GM12801 (cell line): Measurements from ENCODE around the gene TBC1D17.

Experiments
- TF ChIP-seq, protein P1 (sequence below): IDR thresholded peaks from one replicate; pipeline ENCODE4 v1.5.1; 2011; ENCODE audit warnings: control low read depth; ENCODE audit not compliant: insufficient read length; ENCODE audit errors: extremely low read depth

Gene TBC1D17

GRCh38 chr19:49870309-49870901, 7.1 kb upstream of the TBC1D17 start:
- TF ChIP-seq, protein P1, sequence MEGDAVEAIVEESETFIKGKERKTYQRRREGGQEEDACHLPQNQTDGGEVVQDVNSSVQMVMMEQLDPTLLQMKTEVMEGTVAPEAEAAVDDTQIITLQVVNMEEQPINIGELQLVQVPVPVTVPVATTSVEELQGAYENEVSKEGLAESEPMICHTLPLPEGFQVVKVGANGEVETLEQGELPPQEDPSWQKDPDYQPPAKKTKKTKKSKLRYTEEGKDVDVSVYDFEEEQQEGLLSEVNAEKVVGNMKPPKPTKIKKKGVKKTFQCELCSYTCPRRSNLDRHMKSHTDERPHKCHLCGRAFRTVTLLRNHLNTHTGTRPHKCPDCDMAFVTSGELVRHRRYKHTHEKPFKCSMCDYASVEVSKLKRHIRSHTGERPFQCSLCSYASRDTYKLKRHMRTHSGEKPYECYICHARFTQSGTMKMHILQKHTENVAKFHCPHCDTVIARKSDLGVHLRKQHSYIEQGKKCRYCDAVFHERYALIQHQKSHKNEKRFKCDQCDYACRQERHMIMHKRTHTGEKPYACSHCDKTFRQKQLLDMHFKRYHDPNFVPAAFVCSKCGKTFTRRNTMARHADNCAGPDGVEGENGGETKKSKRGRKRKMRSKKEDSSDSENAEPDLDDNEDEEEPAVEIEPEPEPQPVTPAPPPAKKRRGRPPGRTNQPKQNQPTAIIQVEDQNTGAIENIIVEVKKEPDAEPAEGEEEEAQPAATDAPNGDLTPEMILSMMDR: no peak

DNA sequence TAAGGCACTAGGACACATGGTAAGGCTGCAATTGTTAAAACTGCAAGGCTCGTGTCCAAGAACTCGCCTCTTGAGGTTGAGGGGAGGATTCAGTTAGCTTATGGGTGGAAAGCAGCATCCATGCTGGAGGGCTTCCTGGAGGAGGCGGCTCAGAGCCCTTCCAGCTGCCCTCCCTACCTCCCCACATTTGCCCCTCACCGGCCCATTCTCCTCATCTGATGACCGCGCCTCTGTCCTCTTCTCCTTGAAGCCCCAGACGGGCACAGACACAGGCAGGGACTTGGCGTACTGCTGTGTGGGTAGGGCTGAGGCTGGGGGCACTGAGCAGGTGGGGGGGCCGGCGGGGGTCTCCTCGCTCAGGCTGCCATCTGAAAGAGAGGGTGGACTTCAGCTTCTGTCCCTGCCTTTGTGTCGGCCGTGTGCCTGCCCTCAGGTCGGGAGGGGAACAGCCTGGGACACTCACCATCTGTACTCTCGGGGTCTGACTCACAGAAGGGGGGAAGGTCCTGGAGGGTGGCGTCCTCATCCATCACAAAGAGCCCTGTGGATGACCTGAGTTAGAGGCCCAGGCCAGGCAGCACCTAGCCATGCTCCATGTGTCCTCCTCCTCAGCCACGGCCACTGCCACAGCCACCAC, 6.0 kb upstream of the TBC1D17 start:
- TF ChIP-seq, protein P1: no peak

DNA sequence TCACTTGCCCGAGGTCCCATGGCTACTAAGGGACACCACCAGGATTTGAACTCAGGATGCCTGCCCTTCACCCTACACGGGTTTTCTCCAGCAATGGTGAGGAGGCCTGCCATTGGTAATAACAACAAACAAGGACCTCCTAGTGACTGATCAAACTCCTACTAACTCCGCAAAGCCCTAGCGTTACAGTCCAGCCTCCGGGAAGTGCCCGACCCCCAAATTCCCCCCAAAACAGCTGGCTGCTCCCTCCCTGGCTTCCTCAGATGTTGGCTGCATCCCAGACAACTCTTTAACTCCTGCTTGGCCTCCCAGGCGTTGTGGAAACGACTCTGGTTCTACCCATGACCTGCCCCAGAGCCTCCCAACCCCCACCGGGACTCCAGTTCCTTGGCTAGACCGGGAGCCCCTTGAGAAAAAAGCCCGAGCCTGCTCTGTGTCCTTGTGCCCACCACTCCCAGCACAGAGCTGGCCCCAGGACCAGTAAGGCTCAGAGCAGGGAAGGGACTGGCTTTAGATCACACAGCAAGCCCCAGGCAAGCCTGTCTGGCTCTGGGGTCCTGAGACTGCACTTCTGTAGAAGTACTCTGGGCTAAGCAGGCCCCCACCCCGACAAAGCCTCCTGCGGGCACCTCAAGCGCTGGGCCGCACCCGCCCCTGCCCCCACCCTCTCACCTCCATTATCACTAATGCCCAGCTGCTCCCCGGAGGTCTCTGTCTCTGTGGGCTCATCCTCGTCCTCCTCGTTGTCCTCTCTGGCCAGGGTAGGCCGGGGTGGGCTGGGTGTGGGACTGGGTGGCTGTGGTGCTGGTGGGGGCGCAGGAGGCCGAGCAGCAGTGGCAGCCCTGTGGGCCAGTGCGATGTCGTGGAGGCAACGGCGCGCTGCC, 5.0 kb upstream of the TBC1D17 start:
- TF ChIP-seq, protein P1: no peak

GRCh38 chr19:49873129-49873521, 4.4 kb upstream of the TBC1D17 start:
- TF ChIP-seq, protein P1: no peak

DNA sequence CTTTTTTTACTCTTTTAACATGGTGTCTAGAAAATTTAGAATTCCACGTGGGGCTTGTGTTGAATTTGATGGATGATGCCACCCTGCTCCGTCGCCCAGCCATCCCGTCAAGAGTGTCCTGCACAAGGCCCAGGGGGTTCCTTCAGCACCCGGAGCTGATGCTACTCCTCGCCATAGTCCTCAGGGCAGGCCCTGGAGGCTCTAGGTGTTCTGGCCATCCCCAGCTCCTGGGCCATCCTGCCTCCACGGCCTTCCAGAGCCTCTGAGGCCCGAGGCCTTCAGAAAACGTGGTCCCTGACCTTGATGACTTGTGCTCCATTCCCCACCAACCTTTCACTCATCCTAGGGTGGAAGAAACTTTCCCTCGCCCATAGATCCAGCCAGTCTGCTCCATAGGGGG, 3.7 kb upstream of the TBC1D17 start:
- TF ChIP-seq, protein P1: no peak

GRCh38 chr19:49874503-49875157, 2.9 kb upstream of the TBC1D17 start:
- TF ChIP-seq, protein P1: no peak

DNA sequence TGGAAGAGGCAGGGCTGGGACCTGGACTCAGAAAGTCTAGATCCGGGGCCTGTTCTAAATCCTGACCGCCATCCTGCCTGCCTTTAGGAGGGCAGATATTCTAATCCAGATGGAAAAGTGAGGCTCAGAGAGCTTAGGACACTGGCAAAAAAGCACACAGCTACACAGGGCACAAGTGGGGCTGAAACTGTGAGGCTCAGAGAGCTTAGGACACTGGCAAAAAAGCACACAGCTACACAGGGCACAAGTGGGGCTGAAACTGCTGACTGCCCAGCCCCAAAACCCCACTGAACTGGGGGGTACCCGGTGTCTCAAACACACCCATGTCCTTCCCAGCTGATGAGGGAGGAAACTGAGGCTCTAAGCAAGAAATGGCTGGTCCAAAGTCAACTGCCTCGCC, 2.3 kb upstream of the TBC1D17 start:
- TF ChIP-seq, protein P1: no peak
